ENCODE measurements around the gene ENO1.

DNA sequence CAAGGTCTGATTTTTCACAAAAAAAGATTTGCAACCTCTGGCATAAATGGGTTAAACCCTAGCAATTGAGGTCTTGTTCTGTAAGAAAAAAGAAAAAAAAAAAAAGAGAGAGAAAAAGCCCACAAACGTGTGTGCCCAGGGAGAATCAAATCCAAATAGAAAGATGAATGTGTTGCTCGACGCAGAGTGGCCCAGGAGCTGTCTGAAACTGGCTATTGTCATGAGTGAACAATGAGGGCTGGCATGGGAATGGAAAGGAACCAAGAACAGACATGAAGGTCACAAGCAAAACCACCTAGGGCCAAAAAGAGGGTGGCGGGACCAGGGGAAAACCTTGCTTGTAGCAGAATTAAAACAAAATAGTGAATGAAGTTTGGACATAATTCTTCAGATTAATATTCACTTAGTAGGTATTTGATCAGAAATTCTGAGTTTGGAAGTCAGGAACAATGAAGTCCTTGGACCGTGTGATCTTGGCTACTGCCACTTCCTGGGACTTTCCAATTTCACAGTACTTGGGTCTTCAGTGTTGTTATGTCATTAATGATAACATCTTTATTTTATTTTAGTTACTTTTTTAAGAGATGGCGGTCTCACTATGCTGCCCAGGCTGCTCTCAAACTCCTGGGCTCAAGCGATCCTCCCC lies 3.1 kb downstream of the ENO1 start:
- TF ChIP-seq, protein P1, sequence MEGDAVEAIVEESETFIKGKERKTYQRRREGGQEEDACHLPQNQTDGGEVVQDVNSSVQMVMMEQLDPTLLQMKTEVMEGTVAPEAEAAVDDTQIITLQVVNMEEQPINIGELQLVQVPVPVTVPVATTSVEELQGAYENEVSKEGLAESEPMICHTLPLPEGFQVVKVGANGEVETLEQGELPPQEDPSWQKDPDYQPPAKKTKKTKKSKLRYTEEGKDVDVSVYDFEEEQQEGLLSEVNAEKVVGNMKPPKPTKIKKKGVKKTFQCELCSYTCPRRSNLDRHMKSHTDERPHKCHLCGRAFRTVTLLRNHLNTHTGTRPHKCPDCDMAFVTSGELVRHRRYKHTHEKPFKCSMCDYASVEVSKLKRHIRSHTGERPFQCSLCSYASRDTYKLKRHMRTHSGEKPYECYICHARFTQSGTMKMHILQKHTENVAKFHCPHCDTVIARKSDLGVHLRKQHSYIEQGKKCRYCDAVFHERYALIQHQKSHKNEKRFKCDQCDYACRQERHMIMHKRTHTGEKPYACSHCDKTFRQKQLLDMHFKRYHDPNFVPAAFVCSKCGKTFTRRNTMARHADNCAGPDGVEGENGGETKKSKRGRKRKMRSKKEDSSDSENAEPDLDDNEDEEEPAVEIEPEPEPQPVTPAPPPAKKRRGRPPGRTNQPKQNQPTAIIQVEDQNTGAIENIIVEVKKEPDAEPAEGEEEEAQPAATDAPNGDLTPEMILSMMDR (tag by site-specific recombination; IDR thresholded peaks at IDR 0.05): no peak
- TF ChIP-seq KLF7 (tag by site-specific recombination; IDR thresholded peaks at IDR 0.05; ENCODE audit: borderline replicate concordance) (no peak), ZNF202 (tag by site-specific recombination; IDR thresholded peaks at IDR 0.05; ENCODE audit: borderline replicate concordance) (no peak), TCF7L2 (IDR thresholded peaks at IDR 0.05; ENCODE audit: borderline replicate concordance, low read depth, low read length) (no peak), REPIN1 (tag by site-specific recombination; IDR thresholded peaks at IDR 0.05; ENCODE audit: low read depth) (no peak)
- TF ChIP-seq, protein P2, sequence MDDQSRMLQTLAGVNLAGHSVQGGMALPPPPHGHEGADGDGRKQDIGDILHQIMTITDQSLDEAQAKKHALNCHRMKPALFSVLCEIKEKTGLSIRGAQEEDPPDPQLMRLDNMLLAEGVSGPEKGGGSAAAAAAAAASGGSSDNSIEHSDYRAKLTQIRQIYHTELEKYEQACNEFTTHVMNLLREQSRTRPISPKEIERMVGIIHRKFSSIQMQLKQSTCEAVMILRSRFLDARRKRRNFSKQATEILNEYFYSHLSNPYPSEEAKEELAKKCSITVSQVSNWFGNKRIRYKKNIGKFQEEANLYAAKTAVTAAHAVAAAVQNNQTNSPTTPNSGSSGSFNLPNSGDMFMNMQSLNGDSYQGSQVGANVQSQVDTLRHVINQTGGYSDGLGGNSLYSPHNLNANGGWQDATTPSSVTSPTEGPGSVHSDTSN (CRISPR knock-in tag; IDR thresholded peaks at IDR 0.05): no peak
